ENCODE measurements around the gene ETF1.

DNA sequence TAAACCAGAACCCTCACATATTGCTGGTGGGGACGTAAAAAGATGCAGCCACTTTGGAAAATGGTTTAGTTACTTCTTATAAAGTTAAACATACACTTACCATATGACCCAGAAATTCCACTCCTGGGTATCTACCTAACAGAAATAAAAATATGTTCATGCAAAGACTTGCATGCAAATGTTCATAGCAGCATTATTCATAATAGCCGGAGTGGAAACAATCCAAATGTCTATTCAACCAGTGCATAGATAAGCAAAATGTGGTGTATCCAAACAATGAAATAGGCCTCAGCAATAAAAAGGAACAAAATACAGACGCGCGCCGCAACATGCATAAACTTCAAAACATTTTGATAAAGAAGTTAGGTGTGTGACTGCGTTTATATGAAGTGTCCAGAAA is 66.1 kb downstream of the ETF1 start:
- TF ChIP-seq, protein P1, sequence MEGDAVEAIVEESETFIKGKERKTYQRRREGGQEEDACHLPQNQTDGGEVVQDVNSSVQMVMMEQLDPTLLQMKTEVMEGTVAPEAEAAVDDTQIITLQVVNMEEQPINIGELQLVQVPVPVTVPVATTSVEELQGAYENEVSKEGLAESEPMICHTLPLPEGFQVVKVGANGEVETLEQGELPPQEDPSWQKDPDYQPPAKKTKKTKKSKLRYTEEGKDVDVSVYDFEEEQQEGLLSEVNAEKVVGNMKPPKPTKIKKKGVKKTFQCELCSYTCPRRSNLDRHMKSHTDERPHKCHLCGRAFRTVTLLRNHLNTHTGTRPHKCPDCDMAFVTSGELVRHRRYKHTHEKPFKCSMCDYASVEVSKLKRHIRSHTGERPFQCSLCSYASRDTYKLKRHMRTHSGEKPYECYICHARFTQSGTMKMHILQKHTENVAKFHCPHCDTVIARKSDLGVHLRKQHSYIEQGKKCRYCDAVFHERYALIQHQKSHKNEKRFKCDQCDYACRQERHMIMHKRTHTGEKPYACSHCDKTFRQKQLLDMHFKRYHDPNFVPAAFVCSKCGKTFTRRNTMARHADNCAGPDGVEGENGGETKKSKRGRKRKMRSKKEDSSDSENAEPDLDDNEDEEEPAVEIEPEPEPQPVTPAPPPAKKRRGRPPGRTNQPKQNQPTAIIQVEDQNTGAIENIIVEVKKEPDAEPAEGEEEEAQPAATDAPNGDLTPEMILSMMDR (IDR thresholded peaks at IDR 0.05), result no peak
- no peak for TF ChIP-seq POLR2A (IDR thresholded peaks at IDR 0.05)
